HG02798 (cell line): Measurements from ENCODE around the gene MYL5.
"Not testable (repeated sequence)": the region's sequence is repeated elsewhere in the genome, so short reads cannot be mapped to it uniquely, and the experiment has no call there.

Experiments used
- ATAC-seq: cut with Tn5 transposase; IDR thresholded peaks from one replicate; pipeline ENCODE4 v1.9.1; 2021; ENCODE audit warnings: mild to moderate bottlenecking; ENCODE audit not compliant: unreplicated experiment, poor library complexity

The MYL5 gene, protein sequence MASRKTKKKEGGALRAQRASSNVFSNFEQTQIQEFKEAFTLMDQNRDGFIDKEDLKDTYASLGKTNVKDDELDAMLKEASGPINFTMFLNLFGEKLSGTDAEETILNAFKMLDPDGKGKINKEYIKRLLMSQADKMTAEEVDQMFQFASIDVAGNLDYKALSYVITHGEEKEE

DNA sequence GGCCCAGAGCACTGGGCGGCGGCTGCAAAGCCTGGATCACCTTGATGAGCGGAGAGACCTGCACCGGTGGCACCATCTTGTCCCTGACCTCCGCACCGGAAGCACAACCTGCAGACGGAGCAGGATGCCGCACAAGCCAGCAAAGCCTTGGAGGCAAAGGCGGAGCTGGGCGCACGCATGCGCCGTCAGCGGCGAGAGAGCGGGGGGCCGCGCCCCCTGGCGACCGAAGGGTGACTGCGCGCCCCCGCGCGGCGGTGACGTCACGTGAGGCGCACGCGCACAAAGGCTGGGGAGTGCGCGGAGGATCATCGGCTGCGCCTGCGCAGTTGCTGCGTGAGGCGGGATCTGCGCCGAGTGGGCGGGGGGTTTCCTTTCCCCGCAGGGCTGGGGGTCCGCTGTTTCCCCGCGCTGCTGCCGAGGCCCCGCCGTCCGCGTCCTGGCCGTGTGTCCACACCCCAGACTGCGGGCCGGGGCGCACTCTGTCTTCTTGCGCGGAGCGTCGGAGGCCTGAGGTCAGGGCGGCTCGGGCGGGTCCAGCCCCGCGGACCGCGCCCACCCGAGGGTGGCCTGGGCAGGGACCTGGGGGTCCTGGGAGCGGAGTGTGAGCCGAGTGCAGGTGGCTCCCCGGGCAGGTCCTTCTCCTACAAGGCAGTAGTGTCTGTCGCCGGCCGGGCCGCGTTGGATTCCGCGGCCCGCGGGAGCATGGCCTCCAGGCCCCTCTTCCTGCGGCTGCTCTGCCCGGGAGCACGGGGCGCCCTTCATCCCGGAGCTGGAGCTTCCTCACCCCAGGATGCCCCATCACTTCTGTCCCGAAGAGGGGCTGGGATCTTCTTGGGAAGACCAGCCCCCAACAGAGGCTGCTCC is at the start of gene MYL5, which contains the start of gene ATP5ME:
TSS of gene MYL5 (plus strand) at position 371 of the 864 bp plus-strand sequence. CDS start 3,485 bp downstream, outside the sequence.
TSS of gene ATP5ME (minus strand) at position 105 of the 864 bp plus-strand sequence. CDS start at position 76, 29 bp downstream.
- ATAC-seq = peak; percentile 82

DNA sequence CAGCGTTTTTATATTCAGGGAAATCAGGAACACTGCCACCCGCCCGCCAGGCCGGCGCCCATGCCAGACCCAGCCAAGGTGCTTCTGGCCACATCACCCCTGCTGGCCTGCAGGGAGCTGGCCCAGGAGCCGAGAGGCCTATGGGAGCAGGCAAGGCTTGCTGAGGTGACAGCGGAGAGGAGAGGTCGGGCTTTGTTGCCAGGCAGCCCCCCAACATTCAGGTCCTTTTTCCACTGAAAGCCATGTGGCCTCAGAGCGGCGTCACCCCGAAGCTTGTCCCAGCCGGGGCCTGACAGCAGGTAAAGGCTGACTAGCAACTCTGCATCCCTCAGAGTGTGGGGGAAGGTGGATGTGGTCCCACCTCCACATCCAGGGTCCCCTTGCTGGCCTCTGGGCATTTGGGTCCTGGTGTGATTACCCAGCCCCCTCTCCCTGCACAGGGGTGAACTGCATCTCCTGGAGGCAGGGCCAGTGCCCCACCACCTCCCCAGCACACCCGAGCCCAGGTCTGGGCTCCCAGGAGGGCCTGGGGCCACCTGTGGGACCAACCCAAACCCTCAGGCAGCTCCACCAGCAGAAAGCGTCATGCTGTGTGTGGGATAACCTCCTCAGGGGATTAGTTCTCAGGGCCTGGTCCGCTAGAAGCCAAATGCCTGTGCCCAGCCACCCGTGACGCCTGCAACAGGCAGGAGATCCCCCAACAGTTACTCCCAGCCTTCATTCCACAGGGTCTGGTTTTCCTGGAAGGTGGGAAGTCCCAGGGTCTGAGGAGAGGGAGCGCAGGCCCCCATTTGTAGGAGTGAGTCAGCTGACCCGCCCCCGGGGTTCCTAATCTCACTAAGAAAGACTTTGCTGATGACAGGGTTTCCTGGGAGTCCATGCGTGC is 49.4 kb upstream of the MYL5 start, which contains the start of gene PDE6B:
TSS of gene PDE6B (plus strand) at position 869 of the 886 bp plus-strand sequence. CDS start 54 bp downstream, outside the sequence.
- no peak for ATAC-seq

DNA sequence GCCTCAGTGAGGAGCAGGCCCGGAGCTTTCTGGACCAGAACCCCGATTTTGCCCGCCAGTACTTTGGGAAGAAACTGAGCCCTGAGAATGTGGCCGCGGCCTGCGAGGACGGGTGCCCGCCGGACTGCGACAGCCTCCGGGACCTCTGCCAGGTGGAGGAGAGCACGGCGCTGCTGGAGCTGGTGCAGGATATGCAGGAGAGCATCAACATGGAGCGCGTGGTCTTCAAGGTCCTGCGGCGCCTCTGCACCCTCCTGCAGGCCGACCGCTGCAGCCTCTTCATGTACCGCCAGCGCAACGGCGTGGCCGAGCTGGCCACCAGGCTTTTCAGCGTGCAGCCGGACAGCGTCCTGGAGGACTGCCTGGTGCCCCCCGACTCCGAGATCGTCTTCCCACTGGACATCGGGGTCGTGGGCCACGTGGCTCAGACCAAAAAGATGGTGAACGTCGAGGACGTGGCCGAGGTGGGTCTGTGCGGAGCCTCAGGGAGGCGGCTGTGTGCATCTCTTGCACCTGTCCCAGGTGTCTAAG is 48.6 kb upstream of the MYL5 start:
- no peak for ATAC-seq

DNA sequence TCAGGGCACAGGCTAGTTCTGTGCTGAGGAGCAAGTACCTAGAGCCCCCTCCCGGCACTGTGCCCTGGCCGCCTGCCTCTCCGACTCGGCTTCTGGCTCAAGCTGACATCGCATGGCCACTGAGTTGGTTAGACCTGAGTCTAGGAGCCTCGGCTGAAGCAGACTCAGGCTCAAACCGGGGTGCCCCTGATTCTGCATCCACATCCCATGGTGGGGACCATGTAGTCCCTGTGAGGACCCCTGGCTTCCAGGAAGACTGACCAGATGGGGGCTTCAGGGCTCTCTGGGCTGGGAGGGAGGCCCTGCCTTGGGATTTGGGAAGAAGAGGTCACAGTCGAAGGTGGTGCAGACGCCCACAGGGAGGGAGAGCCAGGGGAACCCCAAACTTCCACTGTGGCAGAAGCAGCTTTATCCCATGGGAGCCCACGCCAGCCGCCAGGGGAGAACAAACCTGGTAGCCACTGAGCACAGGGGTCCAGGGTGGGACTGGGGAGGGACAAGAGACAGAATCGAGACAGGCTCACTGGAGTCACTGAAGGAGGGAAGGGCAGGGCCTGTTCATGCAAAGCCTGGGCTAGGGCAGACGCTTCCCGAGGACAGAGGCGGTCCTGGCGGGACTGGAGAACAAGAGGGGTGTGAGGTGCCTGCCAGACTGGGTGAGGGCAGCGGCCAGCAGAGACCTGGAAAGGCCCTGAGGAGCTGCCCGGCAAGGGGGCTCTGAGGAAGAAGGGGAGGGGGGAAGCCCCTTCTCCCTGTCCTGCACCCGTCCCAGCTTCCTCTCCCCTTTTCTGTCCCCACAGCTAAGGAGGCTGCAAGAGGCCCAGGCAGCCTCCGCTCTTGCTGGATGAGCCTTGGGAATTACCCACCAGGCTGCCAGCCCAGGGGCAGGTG is 47.9 kb upstream of the MYL5 start:
- no peak for ATAC-seq

DNA sequence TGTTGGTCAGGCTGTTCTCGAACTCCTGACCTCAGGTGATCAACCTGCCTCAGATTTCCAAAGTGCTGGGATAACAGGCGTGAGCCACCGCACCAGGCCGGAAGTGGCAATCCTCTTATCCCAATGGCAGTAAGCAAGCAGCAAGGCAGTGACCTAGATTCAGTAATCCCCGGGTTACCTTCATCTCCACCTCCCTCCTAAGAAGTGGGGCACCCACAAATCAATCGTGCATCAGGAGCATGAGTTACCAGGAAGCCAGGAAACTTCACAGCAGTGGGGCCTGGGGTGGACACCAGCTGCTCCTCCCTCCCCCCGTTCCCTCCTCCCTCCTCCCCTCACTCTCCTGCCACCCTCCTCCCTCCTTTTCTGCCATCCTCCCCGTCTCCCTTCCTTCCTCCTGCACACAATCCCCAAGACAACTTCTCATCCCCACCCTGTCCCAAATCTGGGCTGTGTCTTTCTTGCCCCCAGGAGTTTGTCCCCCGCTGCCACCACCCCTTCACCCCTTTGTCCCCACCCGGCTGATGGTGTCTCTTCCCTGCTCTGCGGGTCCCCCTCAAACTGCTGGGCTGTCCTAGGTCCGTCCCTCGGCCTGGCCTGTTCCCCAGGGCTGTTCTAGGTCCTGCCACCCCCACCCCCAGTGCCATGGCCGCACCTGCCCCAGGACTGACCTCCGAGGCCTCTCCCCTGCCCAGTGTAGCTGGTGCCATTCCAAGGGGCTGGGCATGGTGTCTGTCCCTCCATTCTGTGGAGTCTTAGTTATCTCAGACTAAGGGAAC is 46.8 kb upstream of the MYL5 start:
- no peak for ATAC-seq

DNA sequence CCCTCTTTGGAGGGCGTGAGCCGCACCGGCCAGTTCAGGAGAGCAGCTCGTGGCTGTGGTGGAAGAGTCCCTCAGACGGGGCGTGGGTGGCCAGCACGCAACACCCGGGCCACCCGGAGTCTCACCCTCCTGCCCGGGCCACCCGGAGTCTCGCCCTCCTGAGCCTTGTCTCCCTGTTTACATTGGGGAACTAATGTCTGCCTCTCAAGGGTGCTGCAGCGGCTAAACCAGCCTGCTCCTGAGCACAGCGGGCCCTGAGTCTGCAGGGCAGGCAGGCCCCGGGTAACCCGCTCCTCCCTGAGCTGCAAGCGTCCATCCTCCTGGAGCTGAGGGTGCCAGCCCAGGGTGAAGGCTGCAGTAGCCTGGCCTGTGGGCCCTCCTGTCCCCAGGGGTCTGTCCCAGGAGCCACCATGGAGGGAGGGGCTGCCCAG is 46.0 kb upstream of the MYL5 start:
- no peak for ATAC-seq

DNA sequence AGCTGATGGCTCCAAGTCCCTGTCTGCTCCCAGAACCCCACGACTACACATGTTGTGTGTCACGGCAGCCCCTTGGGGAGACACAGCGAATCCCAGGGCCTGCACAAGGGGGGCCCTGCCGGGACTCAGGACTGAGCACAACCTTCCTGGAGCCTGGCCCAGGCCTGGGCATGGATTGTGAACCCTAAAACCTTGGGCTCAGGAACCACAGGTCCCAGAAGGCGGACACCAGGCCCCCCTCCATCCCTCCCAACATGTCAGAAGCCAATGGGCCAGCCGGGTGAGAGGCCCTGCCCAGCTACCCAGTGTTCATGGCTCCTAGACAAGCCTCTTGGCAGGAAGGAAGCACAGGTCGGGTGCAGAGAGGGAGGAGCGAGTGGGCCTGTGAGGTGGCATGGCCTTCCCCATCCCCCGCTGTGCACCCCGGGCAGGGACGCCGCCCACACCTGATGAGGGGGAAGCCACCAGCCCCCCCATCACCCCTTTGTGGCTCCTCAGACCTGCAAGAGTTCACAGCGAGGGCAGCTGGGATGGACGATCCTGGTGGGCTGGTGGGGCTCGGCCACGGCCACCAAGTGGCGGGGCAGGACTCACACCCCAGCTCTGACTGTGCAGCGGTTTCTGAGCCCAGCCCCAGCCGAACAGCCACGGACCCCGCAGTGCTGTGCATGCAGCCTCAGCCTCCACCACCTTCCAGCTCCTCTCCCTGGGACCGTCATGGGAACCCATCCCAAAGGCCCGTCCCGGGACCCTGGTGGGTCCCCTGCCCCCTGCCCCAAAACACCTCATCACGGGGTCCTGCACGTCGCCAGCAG is 45.3 kb upstream of the MYL5 start:
- no peak for ATAC-seq

GRCh38 chr4:629636-629914 is 44.8 kb upstream of the MYL5 start:
- no peak for ATAC-seq

DNA sequence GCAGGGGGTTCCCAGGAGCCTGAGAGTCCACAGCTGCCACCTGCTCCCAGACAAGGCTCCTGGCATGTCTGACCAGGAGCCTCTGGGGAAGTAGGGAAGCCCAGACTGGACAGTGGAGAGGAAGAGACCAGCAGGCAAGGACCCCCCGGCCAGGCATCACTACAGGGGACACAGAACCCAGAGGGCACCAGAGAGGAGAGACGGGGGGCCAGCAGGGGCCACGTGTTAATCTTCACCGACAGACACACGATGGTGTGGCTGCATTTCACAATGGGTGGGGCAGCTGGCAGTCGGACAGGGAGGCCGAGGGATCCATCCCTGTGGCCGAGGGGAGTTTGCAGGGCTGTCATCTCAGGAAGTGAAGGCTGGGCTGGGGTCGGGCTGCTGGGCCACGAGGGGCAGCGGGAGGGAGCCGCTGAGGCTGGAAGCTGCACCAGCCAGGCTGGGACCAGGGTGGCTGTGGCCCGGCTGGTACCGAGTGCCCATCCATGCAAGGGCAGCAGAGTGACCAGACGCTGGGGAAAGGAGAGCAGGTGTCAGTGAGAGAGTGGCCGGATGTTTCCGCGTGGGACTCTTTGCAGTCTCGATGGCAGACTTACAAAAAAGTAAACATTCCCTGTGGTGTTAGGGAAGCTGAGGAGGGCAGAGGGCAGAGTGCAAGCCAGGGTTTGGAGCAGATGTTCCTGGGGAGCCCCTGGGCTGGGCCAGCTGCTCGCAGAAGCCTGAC is 44.3 kb upstream of the MYL5 start:
- ATAC-seq = no peak

DNA sequence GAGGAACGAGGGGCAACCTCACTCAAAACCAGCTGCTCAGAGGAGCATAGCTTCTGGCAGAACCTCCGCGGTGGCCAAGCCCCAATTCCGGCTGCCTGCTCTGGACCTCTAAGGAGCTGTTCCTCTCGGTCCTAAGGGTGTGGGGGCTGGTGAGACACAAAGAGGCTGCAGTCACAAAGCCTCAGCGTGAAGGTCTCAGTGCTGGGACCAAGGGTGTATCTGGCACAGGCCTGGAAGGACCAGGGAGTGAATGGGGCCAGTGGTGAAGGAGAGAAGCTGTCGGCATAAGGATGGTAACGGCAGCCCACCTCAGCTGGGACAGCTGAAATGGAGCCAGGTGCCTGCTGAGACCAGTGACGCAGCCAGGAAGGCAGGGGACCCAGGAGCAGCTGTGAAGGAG is 43.7 kb upstream of the MYL5 start:
- ATAC-seq = no peak

- ATAC-seq = no peak
These were observed 42.0 kb upstream of the MYL5 start for GRCh38 chr4:632196-632790.

- ATAC-seq = no peak
These were observed 41.4 kb upstream of the MYL5 start for GRCh38 chr4:632926-633325.

DNA sequence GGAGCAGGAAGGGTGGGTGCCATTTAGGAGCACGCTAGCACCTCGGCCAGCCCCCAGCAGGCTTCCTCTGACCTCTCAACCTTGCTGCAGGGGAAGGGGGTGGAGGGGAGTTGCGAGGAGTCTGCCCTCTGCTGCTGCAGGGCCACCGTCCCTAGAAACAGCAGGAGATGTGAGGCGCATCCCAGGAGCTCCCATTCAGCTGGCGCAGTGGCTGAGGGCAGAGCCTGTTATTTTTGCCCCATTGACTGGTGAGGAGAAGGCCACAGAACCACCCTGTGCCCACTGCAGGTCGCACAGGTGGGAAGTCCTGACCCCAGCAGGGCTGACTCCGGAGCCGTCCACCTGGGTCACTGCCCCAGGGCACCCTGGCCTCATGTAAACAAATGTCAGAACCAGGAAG is 40.9 kb upstream of the MYL5 start:
- ATAC-seq = no peak

GRCh38 chr4:633976-634598 is 40.3 kb upstream of the MYL5 start:
- no peak for ATAC-seq

DNA sequence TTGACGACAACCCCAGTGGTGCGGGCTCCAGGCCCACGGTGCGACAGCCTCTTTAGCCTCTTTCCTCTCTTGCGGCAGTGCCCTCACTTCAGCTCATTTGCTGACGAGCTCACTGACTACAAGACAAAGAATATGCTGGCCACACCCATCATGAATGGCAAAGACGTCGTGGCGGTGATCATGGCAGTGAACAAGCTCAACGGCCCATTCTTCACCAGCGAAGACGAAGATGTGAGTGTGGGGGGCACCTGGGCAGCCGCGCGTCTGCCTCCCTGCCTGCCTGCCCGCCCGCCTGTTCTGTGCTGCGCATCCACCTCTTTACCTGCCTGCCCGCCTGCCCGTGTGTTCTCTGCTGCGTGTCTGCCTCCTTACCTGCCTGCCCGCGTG is 39.8 kb upstream of the MYL5 start:
- ATAC-seq = no peak

DNA sequence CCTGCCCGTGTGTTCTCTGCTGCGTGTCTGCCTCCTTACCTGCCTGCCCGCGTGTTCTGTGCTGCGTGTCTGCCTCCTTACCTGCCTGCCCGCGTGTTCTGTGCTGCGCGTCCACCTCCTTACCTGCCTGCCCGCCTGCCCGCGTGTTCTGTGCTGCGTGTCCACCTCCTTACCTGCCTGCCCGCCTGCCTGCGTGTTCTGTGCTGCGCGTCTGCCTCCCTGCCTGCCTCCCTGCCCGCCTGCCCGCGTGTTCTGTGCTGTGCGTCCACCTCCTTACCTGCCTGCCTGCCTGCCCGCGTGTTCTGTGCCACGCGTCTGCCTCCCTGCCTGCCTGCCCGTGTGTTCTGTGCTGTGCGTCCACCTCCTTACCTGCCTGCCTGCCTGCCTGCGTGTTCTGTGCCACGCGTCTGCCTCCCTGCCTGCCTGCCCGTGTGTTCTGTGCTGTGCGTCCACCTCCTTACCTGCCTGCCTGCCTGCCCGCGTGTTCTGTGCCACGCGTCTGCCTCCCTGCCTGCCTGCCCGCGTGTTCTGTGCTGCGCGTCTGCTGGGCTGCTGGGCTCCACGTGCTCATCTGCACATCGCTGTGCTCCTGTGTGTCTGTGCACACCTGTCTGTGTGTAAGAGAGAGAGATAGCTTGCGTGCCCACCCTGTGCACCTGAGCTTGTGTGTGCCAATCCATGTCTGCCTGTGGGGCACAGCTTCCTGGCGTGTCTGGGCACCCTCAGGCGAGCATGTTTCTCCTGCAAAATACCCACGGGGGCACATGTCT is 39.1 kb upstream of the MYL5 start:
- not testable (repeated sequence) for ATAC-seq
